Lower lobe of right lung (tissue), 2 donors: ENCODE results near the gene PCDHB3. TPM values are rescaled to one million over a fixed set of nuclear protein-coding genes. Genes with fewer than 3 reads are reported as not detected.
"Not testable (repeated sequence)": the region's sequence is repeated elsewhere in the genome, so short reads cannot be mapped to it uniquely, and the experiment has no call there.

Source experiments
- ATAC-seq, 2 donors: fragments of 200-7000 bp; cut with Tn5 transposase; one replicate each; pipeline ENCODE4 v1.9.1; 2020 to 2022; ENCODE audit warnings: mild to moderate bottlenecking in 2 of 2, moderate library complexity in 2 of 2
- DNase-seq: peaks from one replicate; pipeline ENCODE4 v3.0.0-alpha.2; 2020
- H3K27ac ChIP-seq: fragments of 200-600 bp; one replicate; pipeline ENCODE4 v1.8.0; 2022
- H3K27me3 ChIP-seq: fragments of 200-600 bp; one replicate; pipeline ENCODE4 v1.8.0; 2022; ENCODE audit warnings: low read depth
- H3K36me3 ChIP-seq: fragments of 200-600 bp; one replicate; pipeline ENCODE4 v1.8.0; 2022; ENCODE audit warnings: mild to moderate bottlenecking
- H3K4me1 ChIP-seq: fragments of 200-600 bp; one replicate; pipeline ENCODE4 v1.8.0; 2022
- H3K4me3 ChIP-seq: fragments of 200-600 bp; one replicate; pipeline ENCODE4 v1.8.0; 2022; ENCODE audit warnings: mild to moderate bottlenecking
- H3K9me3 ChIP-seq: fragments of 200-600 bp; one replicate; pipeline ENCODE4 v1.8.0; 2022
- intact Hi-C: fragments of 100-400 bp; cut with DNase I; formaldehyde crosslinking; loops from one replicate; pipeline ENCODE4 v1.11.0; 2022
- total RNA-seq: library from RNA; stranded (reverse); fragmentation: NEBNext Ultra II Directional; extraction: Animal tissue kit (Norgen Biotek cat#: 25700); gene quantifications from one replicate; pipeline ENCODE4 v1.2.1, GENCODE V29; 2021
- TF ChIP-seq, protein P1 (sequence below): fragments of 200-600 bp; IDR thresholded peaks from one replicate; pipeline ENCODE4 v1.8.0; 2022; ENCODE audit warnings: antibody characterized with exemption, mild to moderate bottlenecking
- donor health status: DM: no; HTN: yes; CAD: no; lungs with severe emphysema.

PCDHB3 gene
- total RNA-seq, 1 donor from 2014 or later, result 1.5 TPM

GRCh38 chr5:141084487-141084989, 15.7 kb upstream of the PCDHB3 start:
- Histone ChIP-seq H3K36me3 (no peaks in the 10 kb centered on the region), H3K9me3 (no peaks in the 10 kb centered on the region), H3K27ac (peak overlapping the region; percentile 54), H3K4me3 (peak overlapping the region; percentile 52), H3K4me1 (no peaks in the 10 kb centered on the region), H3K27me3 (peaks cover 9% of the 10 kb centered on the region)
- ATAC-seq, result peak; percentile 74 to 96
- TF ChIP-seq, protein P1, sequence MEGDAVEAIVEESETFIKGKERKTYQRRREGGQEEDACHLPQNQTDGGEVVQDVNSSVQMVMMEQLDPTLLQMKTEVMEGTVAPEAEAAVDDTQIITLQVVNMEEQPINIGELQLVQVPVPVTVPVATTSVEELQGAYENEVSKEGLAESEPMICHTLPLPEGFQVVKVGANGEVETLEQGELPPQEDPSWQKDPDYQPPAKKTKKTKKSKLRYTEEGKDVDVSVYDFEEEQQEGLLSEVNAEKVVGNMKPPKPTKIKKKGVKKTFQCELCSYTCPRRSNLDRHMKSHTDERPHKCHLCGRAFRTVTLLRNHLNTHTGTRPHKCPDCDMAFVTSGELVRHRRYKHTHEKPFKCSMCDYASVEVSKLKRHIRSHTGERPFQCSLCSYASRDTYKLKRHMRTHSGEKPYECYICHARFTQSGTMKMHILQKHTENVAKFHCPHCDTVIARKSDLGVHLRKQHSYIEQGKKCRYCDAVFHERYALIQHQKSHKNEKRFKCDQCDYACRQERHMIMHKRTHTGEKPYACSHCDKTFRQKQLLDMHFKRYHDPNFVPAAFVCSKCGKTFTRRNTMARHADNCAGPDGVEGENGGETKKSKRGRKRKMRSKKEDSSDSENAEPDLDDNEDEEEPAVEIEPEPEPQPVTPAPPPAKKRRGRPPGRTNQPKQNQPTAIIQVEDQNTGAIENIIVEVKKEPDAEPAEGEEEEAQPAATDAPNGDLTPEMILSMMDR, result peak; percentile 61
- intact Hi-C loops, result no loop called here
- no peak for DNase-seq

DNA sequence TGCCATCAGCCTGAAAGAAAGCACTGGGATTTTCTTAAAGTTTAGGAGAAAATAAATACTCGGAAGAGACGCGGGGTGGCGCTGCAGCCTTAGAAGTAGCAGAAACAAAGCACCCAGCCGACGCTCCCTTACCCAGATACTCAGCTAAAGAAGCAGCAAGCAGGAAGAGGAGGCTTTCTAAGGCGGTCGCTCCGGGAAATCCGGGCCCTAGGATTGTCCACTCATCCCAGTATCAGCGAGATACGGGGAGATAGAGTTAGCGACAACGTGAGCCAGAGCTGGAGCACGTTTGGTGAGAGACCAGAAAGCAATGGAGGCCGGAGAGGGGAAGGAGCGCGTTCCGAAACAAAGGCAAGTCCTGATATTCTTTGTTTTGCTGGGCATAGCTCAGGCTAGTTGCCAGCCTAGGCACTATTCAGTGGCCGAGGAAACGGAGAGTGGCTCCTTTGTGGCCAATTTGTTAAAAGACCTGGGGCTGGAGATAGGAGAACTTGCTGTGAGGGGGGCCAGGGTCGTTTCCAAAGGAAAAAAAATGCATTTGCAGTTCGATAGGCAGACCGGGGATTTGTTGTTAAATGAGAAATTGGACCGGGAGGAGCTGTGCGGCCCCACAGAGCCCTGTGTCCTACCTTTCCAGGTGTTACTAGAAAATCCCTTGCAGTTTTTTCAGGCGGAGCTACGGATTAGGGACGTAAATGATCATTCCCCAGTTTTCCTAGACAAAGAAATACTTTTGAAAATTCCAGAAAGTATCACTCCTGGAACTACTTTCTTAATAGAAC, 5.6 kb upstream of the PCDHB3 start, which contains the start of gene PCDHB2:
PCDHB2 (plus strand) TSS at position 135 of the 782 bp plus-strand sequence; CDS start at position 311, 176 bp downstream.
- Histone ChIP-seq H3K4me1 (no peaks in the 10 kb centered on the region), H3K4me3 (peak within 1 kb of the TSS; percentile 48), H3K27me3 (peaks cover 10% of the 10 kb centered on the region), H3K9me3 (peaks cover 35% of the 10 kb centered on the region), H3K36me3 (no peaks in the 10 kb centered on the region), H3K27ac (peak within 1 kb of the TSS; percentile 8)
- intact Hi-C loops, result no loop called here
- TF ChIP-seq, protein P1, result peak; percentile 36
- ATAC-seq, result peak; percentile 39 to 46
- DNase-seq, result no peak

- Histone ChIP-seq H3K9me3 (peaks cover 36% of the 10 kb centered on the region), H3K27ac (no peak overlapping the region), H3K4me3 (peak overlapping the region; percentile 48), H3K4me1 (no peaks in the 10 kb centered on the region), H3K36me3 (no peaks in the 10 kb centered on the region), H3K27me3 (peaks cover 10% of the 10 kb centered on the region)
- intact Hi-C loops, result no loop called here
- TF ChIP-seq, protein P1, result no peak
- no peak for ATAC-seq
- no peak for DNase-seq
Measured at GRCh38 chr5:141095263-141095641, 5.0 kb upstream of the PCDHB3 start.

DNA sequence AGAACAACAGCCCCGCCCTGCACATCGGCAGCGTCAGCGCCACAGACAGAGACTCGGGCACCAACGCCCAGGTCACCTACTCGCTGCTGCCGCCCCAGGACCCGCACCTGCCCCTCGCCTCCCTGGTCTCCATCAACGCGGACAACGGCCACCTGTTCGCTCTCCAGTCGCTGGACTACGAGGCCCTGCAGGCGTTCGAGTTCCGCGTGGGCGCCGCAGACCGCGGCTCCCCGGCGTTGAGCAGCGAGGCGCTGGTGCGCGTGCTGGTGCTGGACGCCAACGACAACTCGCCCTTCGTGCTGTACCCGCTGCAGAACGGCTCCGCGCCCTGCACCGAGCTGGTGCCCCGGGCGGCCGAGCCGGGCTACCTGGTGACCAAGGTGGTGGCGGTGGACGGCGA, 4.1 kb upstream of the PCDHB3 start:
- H3K9me3 ChIP-seq, result peaks cover 45% of the 10 kb centered on the region

DNA sequence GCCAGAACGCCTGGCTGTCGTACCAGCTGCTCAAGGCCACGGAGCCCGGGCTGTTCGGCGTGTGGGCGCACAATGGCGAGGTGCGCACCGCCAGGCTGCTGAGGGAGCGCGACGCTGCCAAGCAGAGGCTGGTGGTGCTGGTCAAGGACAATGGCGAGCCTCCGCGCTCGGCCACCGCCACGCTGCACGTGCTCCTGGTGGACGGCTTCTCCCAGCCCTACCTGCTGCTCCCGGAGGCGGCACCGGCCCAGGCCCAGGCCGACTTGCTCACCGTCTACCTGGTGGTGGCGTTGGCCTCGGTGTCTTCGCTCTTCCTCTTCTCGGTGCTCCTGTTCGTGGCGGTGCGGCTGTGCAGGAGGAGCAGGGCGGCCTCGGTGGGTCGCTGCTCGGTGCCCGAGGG, 3.7 kb upstream of the PCDHB3 start:
- intact Hi-C loops, result not testable (repeated sequence)
- H3K9me3 ChIP-seq, result peaks cover 48% of the 10 kb centered on the region

More for the DNA sequence above, 4.1 kb upstream of the PCDHB3 start:
- intact Hi-C loops, H3K4me1 ChIP-seq, H3K27ac ChIP-seq, H3K27me3 ChIP-seq, DNase-seq, ATAC-seq, H3K36me3 ChIP-seq, H3K4me3 ChIP-seq: not testable (repeated sequence)

DNA sequence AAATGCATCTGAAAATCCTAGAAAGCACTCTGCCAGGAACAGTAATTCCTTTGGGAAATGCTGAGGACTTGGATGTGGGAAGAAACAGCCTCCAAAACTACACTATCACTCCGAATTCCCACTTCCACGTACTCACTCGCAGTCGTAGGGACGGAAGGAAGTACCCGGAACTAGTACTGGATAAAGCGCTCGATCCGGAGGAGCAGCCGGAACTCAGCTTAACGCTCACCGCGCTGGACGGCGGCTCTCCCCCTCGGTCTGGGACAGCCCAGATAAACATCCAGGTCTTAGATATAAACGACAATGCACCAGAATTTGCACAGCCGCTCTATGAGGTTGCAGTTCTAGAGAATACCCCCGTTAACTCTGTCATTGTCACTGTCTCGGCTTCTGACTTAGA, 786 bp downstream of the PCDHB3 start:
- ATAC-seq, result no peak

More for the DNA sequence above, 3.7 kb upstream of the PCDHB3 start:
- H3K36me3 ChIP-seq, H3K27ac ChIP-seq, H3K4me1 ChIP-seq, DNase-seq, H3K27me3 ChIP-seq, H3K4me3 ChIP-seq, ATAC-seq: not testable (repeated sequence)

GRCh38 chr5:141102070-141102469, 1.8 kb downstream of the PCDHB3 start:
- H3K9me3 ChIP-seq, result peaks cover 36% of the 10 kb centered on the region

More for the DNA sequence above, 786 bp downstream of the PCDHB3 start:
- Histone ChIP-seq H3K27me3 (no peaks in the 10 kb centered on the region), H3K4me3 (peak overlapping the region; percentile 16), H3K27ac (no peak overlapping the region), H3K36me3 (no peaks in the 10 kb centered on the region), H3K9me3 (peaks cover 36% of the 10 kb centered on the region), H3K4me1 (no peaks in the 10 kb centered on the region)
- peak; percentile 23 for DNase-seq
- TF ChIP-seq, protein P1, result no peak
- intact Hi-C loops, result no loop called here

GRCh38 chr5:141102471-141102870, 2.2 kb downstream of the PCDHB3 start:
- H3K4me1 ChIP-seq, H3K4me3 ChIP-seq, ATAC-seq, intact Hi-C loops, H3K27ac ChIP-seq, H3K27me3 ChIP-seq, H3K36me3 ChIP-seq: not testable (repeated sequence)
- peak; percentile 22 for DNase-seq
- H3K9me3 ChIP-seq, result peaks cover 36% of the 10 kb centered on the region

More at GRCh38 chr5:141102070-141102469, 1.8 kb downstream of the PCDHB3 start:
- H3K4me1 ChIP-seq, H3K4me3 ChIP-seq, ATAC-seq, H3K27ac ChIP-seq, intact Hi-C loops, H3K36me3 ChIP-seq, DNase-seq, H3K27me3 ChIP-seq: not testable (repeated sequence)
